ENCODE data around the gene ARHGAP18.

- no peak for TF ChIP-seq CTCF (conservative IDR thresholded peaks at IDR 0.05 in 1 of 2, IDR thresholded peaks at IDR 0.05 in 1 of 2; ENCODE audit: extremely low read depth in 1 of 2, insufficient read depth in 1 of 2, low read depth in 1 of 2, low read length in 2 of 2)
- no peak for TF ChIP-seq EZH2 (IDR thresholded peaks at IDR 0.05; ENCODE audit: borderline replicate concordance, low read length)
These were observed 22.1 kb upstream of the ARHGAP18 start for GRCh38 chr6:129732034-129732433.
